ENCODE data around the gene KLHL42.

Gene KLHL42

DNA sequence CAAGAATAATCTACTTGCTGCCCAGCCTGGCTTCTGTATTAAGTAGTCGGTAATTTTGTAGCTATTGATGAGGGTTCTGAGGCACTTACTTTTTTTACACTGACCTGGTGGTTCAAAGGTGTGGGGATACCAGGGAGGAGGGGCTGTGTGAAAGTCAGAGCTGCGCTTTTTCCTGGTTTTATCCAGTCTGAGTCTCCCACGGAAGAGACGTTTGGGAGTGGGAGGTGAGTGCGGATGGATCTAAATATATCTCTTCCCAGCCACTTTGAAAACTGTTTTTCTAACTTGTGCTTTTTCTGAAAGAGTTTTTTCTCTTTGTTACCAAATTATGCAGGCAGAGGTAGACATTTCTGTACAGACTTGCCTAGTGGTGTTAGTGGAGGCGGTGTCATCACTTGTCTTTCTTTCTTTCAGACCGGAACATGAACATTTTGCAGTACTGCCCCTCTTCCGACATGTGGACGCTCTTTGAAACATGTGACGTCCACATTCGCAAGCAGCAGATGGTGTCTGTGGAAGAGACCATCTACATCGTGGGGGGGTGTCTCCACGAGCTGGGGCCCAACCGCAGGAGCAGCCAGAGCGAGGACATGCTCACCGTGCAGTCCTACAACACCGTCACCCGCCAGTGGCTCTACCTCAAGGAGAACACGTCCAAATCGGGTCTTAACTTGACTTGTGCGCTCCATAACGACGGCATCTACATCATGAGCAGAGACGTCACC is 17.4 kb downstream of the KLHL42 start:
- DNase-seq (ENCODE audit: insufficient read length, low spot score): no peak
- no peak for TF ChIP-seq CTCF (IDR thresholded peaks at IDR 0.05; ENCODE audit: insufficient read depth, missing control alignments)
- no peak for FAIRE-seq

- DNase-seq (ENCODE audit: insufficient read length, low spot score) (no peak), FAIRE-seq (no peak)
- no peak for TF ChIP-seq CTCF (IDR thresholded peaks at IDR 0.05; ENCODE audit: insufficient read depth, missing control alignments)
Observed at GRCh38 chr12:27800819-27801218, 20.8 kb downstream of the KLHL42 start.

DNA sequence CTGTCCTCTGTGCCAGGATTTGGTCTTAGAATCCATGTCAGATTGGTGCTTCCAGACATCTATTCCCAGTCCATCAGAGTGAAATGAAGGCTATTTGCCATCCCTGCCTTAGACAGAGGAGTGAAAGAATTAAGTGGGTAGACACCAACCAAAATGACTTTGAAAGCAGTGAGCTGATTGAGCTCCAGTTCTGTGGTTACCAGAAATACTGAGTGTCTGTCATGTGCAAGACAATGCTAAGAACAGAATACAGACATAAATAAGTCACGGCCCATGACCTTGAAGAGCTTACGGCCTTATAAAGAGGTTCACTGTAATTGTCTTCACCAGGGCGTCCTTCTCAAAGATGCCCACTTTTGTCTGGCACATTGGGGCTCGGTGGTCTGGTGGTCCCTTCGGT is 21.6 kb downstream of the KLHL42 start:
- FAIRE-seq (no peak), DNase-seq (ENCODE audit: insufficient read length, low spot score) (no peak)
- no peak for TF ChIP-seq CTCF (IDR thresholded peaks at IDR 0.05; ENCODE audit: insufficient read depth, missing control alignments)

DNA sequence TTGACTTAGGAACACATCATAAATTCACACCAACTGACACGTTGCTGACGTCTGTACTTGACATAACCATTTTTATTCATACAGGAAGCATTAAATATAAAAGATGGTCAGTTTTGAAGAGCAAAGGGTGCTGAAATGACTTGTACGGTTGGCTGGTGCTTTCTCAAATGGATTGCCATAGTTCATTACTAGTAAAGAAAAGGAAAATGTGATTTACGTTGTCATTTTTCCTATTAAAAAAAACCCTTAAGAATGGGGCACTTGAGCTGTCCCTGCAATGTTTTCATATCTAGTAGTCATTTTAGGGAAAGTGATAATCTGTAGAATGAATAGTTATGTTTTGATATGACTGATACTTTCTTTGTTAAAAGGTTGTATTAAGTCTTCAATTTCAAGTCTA is 22.5 kb downstream of the KLHL42 start:
- no peak for FAIRE-seq
- TF ChIP-seq CTCF (IDR thresholded peaks at IDR 0.05; ENCODE audit: insufficient read depth, missing control alignments): no peak
- DNase-seq (ENCODE audit: insufficient read length, low spot score): no peak

GRCh38 chr12:27802936-27803335 is 22.9 kb downstream of the KLHL42 start:
- DNase-seq (ENCODE audit: insufficient read length, low spot score) (no peak), FAIRE-seq (no peak)
- TF ChIP-seq CTCF (IDR thresholded peaks at IDR 0.05; ENCODE audit: insufficient read depth, missing control alignments): no peak

DNA sequence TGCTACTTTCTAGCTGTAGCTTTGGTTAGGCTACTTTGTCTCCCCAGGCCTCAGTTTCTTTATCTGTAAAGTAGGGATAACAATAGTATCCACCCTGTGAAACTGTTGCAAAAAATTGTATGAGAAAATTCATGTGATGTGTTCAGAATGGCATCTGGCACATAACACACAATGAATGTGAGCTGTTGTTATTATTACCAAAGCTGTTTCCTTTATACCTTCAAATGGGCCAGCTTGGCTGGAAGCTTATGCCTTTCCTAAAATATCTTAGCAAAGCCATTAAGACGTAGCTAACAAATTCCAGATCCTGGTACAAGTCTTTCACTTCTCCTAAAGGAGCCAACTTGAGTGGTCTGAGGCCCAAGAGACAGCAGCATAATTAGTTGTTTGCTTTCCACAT is 25.2 kb downstream of the KLHL42 start:
- no peak for FAIRE-seq
- TF ChIP-seq CTCF (IDR thresholded peaks at IDR 0.05; ENCODE audit: insufficient read depth, missing control alignments): no peak

DNA sequence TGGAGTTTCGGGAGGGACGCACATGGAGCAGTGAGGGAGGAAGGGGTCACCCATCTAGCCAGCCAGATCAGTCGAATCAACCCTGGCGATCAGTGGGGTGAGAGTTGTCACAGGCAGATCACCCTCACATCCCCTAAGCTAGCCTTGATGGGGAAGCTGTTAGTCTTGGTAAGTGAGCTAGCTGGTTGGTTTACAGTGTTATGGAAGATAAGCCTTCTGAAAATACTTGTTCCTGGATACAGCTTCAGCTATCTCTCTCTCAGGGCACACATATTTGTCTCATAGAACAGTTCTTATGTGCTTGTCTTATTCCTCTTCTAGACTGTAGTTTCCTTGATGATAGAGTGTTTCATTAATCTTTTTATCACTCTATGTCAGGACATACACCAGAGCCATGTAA is 26.2 kb downstream of the KLHL42 start:
- FAIRE-seq: no peak
- TF ChIP-seq CTCF (IDR thresholded peaks at IDR 0.05; ENCODE audit: insufficient read depth, missing control alignments): no peak
- DNase-seq (ENCODE audit: insufficient read length, low spot score): no peak

More for the DNA sequence above, 25.2 kb downstream of the KLHL42 start:
- DNase-seq (ENCODE audit: insufficient read length, low spot score): no peak
